WTC11 (cell line): Measurements from ENCODE around the gene MNAT1.

Experiments used
- GABPB1 ChIP-seq: sonication (generic); formaldehyde crosslinking; IDR thresholded peaks from 2 replicates; pipeline ENCODE4 v1.8.1; 2023; ENCODE audit warnings: mild to moderate bottlenecking, missing genetic modification reagents
- SP1 ChIP-seq: sonication (generic); formaldehyde crosslinking; conservative IDR thresholded peaks from 2 replicates; pipeline ENCODE4 v1.8.1; 2022; ENCODE audit warnings: missing genetic modification reagents
- TEAD4 ChIP-seq: sonication (generic); formaldehyde crosslinking; IDR thresholded peaks from 2 replicates; pipeline ENCODE4 v1.8.0; 2022; ENCODE audit warnings: mild to moderate bottlenecking, missing genetic modification reagents
- TF ChIP-seq, protein P1 (sequence below): sonication (generic); formaldehyde crosslinking; IDR thresholded peaks from 2 replicates; pipeline ENCODE4 v1.8.1; 2023; ENCODE audit warnings: mild to moderate bottlenecking, missing genetic modification reagents
- TF ChIP-seq, protein P2 (sequence below): sonication (generic); formaldehyde crosslinking; IDR thresholded peaks from 2 replicates; pipeline ENCODE4 v1.8.1; 2022; ENCODE audit warnings: low read depth, mild to moderate bottlenecking, moderate library complexity, missing genetic modification reagents, borderline replicate concordance
- TF ChIP-seq, protein P3 (sequence below): fragments of 200-600 bp; IDR thresholded peaks from 2 replicates; pipeline ENCODE4 v1.8.0; 2022; ENCODE audit warnings: antibody characterized with exemption
- TF ChIP-seq, protein P4 (sequence below): sonication (generic); formaldehyde crosslinking; IDR thresholded peaks from 2 replicates; pipeline ENCODE4 v1.8.0; 2022; ENCODE audit warnings: missing genetic modification reagents

DNA sequence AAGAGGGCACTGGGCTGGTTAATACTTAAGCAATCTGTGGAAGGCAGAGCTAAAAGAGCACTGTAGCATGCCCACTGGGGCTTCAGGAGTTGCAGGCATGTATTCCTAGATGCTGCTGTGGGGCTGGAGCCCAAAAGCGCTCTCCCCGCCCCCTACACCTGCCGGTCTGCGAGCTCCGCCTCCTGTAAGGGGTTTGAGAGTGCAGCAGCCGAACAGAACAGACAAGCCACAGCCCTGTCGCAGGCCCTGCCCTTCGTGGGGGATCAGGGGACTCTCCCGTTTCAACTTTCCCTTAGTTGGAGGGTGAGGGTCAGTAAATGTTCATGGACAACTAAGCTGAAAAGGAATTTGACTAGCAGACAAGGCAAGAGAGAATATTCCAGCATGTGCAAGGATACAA, 264.1 kb downstream of the MNAT1 start:
- TF ChIP-seq, protein P1, sequence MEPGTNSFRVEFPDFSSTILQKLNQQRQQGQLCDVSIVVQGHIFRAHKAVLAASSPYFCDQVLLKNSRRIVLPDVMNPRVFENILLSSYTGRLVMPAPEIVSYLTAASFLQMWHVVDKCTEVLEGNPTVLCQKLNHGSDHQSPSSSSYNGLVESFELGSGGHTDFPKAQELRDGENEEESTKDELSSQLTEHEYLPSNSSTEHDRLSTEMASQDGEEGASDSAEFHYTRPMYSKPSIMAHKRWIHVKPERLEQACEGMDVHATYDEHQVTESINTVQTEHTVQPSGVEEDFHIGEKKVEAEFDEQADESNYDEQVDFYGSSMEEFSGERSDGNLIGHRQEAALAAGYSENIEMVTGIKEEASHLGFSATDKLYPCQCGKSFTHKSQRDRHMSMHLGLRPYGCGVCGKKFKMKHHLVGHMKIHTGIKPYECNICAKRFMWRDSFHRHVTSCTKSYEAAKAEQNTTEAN (CRISPR knock-in tag) = no peak
- TF ChIP-seq, protein P2, sequence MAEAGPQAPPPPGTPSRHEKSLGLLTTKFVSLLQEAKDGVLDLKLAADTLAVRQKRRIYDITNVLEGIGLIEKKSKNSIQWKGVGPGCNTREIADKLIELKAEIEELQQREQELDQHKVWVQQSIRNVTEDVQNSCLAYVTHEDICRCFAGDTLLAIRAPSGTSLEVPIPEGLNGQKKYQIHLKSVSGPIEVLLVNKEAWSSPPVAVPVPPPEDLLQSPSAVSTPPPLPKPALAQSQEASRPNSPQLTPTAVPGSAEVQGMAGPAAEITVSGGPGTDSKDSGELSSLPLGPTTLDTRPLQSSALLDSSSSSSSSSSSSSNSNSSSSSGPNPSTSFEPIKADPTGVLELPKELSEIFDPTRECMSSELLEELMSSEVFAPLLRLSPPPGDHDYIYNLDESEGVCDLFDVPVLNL = no peak
- TF ChIP-seq, protein P3, sequence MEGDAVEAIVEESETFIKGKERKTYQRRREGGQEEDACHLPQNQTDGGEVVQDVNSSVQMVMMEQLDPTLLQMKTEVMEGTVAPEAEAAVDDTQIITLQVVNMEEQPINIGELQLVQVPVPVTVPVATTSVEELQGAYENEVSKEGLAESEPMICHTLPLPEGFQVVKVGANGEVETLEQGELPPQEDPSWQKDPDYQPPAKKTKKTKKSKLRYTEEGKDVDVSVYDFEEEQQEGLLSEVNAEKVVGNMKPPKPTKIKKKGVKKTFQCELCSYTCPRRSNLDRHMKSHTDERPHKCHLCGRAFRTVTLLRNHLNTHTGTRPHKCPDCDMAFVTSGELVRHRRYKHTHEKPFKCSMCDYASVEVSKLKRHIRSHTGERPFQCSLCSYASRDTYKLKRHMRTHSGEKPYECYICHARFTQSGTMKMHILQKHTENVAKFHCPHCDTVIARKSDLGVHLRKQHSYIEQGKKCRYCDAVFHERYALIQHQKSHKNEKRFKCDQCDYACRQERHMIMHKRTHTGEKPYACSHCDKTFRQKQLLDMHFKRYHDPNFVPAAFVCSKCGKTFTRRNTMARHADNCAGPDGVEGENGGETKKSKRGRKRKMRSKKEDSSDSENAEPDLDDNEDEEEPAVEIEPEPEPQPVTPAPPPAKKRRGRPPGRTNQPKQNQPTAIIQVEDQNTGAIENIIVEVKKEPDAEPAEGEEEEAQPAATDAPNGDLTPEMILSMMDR = no peak
- no peak for TF ChIP-seq SP1
- no peak for TF ChIP-seq GABPB1 (CRISPR knock-in tag)
- no peak for TF ChIP-seq TEAD4
- TF ChIP-seq, protein P4, sequence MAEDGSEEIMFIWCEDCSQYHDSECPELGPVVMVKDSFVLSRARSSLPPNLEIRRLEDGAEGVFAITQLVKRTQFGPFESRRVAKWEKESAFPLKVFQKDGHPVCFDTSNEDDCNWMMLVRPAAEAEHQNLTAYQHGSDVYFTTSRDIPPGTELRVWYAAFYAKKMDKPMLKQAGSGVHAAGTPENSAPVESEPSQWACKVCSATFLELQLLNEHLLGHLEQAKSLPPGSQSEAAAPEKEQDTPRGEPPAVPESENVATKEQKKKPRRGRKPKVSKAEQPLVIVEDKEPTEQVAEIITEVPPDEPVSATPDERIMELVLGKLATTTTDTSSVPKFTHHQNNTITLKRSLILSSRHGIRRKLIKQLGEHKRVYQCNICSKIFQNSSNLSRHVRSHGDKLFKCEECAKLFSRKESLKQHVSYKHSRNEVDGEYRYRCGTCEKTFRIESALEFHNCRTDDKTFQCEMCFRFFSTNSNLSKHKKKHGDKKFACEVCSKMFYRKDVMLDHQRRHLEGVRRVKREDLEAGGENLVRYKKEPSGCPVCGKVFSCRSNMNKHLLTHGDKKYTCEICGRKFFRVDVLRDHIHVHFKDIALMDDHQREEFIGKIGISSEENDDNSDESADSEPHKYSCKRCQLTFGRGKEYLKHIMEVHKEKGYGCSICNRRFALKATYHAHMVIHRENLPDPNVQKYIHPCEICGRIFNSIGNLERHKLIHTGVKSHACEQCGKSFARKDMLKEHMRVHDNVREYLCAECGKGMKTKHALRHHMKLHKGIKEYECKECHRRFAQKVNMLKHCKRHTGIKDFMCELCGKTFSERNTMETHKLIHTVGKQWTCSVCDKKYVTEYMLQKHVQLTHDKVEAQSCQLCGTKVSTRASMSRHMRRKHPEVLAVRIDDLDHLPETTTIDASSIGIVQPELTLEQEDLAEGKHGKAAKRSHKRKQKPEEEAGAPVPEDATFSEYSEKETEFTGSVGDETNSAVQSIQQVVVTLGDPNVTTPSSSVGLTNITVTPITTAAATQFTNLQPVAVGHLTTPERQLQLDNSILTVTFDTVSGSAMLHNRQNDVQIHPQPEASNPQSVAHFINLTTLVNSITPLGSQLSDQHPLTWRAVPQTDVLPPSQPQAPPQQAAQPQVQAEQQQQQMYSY (CRISPR knock-in tag) = no peak
